ENCODE data around the gene TXNDC9.
A peak's percentile ranks its signal among the peaks of the same experiment; 100 is the strongest.
"Not testable (repeated sequence)": the region's sequence is repeated elsewhere in the genome, so short reads cannot be mapped to it uniquely, and the experiment has no call there.

The TXNDC9 gene

GRCh38 chr2:99335911-99336803, at the start of gene TXNDC9:
Gene TXNDC9 (minus strand): TSS chr2:99336333. CDS start chr2:99333210, 3,123 bp downstream.
- peak; percentile 99 for DNase-seq

DNA sequence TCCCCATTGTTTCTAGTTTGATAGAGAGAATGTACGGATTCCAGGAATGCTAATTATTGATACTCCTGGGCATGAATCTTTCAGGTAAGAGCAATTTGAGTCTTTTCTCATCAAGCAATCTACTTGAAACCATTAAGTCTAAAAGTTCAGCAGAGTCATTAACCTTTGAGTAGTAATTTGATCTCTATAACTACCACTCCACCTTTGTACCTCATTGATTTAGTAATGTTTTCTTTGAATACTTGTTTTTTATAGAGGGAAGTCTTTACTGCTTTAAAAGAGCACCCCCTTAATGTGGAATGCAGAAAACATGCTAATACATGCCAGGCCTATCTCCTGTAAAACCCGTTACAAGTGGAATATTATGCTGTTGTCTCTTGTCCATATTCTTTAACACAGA, 46.0 kb upstream of the TXNDC9 start:
- DNase-seq = no peak

GRCh38 chr2:99380376-99381010, 44.4 kb upstream of the TXNDC9 start:
- no peak for DNase-seq

GRCh38 chr2:99377879-99378278, 41.7 kb upstream of the TXNDC9 start:
- no peak for DNase-seq

DNA sequence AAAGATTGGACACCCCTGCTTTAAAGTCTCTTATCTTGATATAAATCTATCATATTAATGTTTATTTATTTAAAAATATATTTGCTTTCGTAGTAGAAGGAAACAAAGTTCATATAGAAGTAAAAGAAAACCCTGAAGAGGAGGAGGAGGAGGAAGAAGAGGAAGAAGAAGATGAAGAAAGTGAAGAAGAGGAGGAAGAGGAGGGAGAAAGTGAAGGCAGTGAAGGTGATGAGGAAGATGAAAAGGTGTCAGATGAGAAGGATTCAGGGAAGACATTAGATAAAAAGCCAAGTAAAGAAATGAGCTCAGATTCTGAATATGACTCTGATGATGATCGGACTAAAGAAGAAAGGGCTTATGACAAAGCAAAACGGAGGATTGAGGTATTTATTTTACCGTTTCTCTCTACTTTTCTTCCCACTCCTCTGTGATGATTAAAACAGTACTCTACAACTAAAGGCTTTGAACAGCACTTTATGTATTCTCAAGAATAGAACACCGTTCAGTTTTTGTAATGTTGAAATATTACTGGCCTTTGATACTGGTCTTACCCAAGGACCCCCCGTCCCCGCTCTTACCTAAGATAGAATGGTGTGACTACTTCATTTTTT, 40.2 kb upstream of the TXNDC9 start:
- DNase-seq = no peak

DNA sequence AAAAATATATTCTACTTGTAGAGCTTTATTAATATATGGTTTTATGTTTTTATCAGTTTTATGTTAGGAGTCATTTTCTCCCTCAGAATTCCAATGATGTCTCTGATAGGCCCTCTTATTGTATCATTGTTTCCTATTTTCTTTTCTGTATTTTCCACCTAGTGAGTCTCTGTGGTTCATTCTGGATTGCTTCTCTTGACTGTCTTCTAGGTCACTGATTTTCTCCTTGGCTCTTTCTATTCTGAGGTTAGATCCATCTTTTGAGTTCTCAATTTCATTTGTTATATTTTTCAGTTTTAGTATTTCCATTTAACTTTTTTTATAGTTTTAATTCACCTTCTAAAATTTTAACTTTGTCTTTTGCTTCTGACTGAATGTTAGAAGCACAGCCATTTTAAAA, 38.6 kb upstream of the TXNDC9 start:
- DNase-seq = no peak

- DNase-seq = no peak
These were observed 37.0 kb upstream of the TXNDC9 start for GRCh38 chr2:99373144-99373543.

DNA sequence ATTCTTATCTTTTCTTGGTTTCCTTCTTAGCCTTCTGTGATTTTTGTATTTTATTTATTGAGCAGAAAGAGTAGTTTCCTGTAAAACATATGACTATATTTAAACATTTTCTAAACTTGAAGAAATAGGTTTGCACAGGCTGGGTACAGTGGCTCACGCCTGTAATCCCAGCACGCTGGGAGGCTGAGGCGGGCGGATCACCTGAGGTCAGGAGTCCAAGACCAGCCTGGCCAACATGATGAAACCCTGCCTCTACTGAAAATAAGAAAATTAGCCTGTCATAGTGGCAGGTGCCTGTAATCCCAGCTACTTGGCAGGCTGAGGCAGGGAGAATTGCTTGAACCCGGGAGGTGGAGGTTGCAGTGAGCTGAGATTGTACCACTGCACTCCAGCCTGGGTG, 32.7 kb upstream of the TXNDC9 start:
- DNase-seq = not testable (repeated sequence)

DNA sequence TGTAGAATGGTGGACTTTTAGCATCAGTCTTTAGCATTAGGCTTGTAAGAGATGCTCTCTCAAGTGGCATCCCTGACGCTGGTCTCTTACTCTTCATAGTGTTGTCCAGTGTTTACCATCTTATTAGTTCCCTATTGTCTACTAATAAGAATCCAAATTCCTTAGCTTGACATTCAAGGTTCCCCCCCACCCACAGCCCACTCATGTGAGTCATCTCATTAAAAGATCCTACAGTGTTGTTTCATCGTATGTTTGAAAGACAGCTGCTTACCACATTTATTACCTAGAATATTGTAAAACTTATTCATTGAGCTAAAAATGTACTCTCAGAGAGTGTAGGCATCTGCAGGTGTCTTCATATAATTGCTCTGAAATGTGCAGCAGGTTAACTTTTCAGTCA, 29.5 kb upstream of the TXNDC9 start:
- no peak for DNase-seq

DNA sequence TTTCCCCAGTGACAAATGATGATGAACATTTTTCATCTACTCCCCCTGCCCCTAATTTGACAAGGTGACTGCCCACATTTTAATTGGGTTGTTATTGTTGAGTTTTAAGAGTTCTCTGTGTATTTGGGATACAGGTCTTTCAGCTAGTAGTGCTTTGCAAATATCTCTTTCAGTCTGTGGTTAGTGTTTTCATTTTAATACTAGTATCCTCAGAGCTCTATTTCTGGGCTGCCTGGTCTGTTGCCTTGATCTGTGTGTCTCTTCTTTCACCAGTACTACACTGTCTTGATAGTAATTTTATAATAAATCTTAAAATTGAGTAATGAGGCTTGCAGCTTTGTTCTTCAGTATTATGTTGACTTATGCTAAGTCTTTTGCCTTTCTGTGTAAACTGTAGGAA, 20.7 kb upstream of the TXNDC9 start:
- no peak for DNase-seq

DNA sequence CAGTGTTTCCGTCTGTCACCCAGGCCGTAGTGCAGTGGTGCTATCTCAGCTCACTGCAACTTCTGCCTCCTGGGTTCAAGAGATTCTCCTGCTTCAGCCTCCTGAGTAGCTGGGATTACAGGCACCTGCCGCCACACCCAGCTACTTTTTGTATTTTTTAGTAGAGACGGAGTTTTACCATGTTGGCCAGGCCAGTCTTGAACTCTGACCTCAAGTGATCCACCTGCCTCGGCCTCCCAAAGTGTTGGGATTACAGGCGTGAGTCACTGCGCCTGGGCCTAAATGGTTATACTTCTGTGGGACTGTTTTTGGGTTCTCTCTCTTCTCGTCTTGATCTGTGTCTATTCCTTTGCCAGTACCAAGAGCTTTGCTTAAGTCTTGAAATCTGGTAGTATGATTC, 18.7 kb upstream of the TXNDC9 start:
- DNase-seq = not testable (repeated sequence)

DNA sequence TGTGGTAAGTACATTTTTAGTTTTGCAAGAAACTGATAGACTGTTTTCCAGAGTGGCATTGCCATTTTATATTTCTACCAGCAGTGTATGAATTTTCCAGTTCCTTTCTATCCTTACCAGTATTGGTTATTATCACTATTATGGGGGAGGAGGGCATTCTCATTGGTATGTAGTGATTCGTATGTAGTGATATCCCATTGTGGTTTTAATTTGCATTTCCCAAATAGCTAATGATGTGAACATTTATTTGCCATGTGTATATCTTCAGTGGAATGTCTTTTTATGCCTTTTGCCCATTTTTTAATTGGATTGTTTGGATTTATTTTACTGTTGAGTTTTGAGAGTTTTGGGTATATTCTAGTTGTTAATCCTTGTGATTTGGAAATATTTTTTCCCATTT, 17.9 kb upstream of the TXNDC9 start:
- no peak for DNase-seq

- no peak for DNase-seq
These were observed 14.1 kb upstream of the TXNDC9 start for GRCh38 chr2:99350194-99350593.

DNA sequence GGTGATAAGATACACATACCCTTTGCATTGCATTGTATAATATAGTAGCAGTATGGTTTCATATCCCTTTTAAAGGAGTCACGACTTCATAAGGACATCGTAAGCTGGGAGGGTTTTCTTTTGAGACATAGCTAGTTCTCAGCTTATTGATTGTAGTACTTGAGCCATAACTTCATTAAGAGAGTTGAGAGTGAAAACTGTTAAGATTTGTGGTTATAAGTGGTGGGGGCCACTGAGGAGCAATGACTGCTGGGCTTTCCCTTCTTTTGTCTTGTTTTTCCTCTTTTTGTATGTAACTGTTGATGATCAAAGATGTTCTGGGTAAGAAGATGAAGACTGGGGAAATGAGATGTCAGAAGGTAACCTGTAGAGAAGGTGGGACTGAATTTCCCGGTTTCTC, 12.0 kb upstream of the TXNDC9 start:
- DNase-seq = no peak

DNA sequence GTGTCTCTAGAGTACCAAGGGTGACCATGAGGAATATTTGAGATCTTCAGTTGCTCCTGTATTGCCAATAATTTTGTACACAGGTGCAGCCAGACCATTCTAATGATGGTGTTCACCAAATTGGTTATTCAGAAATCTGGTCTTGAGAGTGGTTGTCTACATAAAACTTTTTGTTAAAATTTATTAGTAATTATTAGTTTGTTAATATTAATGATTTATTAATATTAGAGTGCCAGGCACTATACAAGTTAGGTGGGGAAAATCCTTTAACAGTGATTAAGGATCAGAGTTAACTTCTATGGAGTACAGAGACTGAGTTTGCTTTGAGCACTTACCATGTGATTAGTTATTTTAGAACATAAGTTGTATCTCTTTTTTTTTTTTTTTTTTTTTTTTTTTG, 10.1 kb upstream of the TXNDC9 start:
- DNase-seq = no peak

DNA sequence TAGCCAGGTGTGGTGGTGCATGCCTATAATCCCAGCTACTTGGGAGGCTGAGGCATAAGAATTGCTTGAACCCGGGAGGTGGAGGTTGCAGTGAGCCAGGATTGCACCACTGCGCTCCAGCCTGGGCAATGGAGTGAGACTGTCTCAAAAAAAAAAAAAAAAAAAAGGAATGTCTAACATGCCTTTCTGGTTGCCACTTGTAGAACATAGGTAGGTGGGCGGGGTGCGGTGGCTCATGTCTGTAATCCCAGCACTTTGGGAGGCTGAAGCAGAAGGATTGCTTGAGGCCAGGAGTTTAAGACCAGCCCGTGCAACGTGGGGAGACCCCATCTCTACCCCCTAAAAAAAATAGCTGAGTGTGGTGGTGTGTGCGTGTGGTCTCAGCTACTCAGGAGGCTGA, 9.3 kb upstream of the TXNDC9 start:
- not testable (repeated sequence) for DNase-seq

GRCh38 chr2:99342536-99342935, 6.4 kb upstream of the TXNDC9 start:
- DNase-seq = no peak

- DNase-seq = no peak
These were observed 4.6 kb upstream of the TXNDC9 start for GRCh38 chr2:99340669-99341236.

DNA sequence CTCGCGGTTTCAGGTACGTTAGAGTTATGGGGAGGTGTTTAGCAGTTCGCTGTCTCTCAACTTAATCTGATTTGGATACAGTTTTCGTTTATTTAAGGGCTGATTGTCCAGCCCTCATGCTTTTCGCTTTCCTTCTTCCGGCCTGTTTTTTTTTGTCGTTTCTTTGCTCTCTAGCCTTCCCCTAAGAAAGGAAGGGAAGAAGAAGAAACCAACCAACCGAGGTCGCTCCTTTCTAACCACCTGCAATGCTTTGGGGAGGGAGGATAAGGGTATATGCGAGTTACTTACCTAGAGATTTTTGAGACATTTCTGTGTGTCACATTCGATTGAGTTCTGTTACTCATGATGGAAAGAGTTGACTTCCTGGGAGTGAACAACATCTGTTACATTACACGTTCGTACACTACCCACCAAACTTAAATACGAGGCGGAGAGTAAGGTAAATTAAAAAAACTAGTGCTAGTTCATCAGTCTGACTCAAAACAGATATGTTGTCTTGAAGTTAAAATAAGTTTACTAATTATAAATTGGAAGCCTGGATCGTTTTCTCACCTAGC, 2.0 kb upstream of the TXNDC9 start:
- no peak for DNase-seq

- DNase-seq = peak; percentile 91
These were observed 1.2 kb upstream of the TXNDC9 start, which contains the start of gene EIF5B for GRCh38 chr2:99337113-99338028. Gene EIF5B (plus strand): TSS chr2:99337389. CDS start chr2:99337555, 166 bp downstream.

DNA sequence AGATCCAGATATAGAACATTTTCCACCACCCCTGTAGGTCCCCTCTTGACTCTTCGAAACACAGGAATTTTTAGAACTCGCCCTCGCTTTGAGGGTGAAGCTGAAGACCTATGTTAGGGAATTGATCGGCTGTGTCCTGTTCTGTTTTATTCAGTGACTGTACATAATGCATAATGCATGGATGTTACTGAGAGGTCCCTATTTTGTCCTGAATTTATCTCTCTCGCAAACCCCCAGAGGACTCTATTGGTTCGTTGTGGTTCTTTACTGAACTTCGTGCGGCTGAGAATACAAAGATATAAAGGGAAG, 625 bp upstream of the TXNDC9 start:
- no peak for DNase-seq

DNA sequence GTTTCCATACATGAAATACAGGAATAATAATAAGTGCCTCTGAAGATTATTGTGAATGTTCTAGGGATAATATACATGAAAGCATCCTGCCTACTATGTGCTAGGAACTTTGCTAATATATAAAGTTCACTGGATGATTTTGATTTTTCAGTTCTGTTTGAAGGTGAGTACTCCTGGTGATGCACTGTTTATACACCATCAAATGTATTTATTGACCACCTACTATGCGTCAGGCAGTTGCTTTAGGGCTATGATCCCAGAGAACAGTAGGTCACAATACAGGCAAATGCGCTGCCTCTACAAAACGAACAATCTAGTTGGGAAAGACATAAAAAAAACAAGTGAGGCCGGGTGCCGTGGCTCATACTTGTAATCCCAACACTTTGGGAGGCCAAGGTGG, 10.7 kb downstream of the TXNDC9 start:
- no peak for DNase-seq
